ENCODE data around the gene OLFML1. TPM values are rescaled to one million over a fixed set of nuclear protein-coding genes. Genes with fewer than 3 reads are reported as not detected.
A peak's percentile ranks its signal among the peaks of the same experiment; 100 is the strongest.

The OLFML1 gene
- total and polyA plus RNA-seq, 2 of the 13 experiments (the other 11 are each of a cell fraction or from before 2014, with no cell fraction given) = 0.89 to 0.90 TPM

- TF ChIP-seq MYC (CRISPR knock-in tag; IDR thresholded peaks at IDR 0.05; ENCODE audit: borderline replicate concordance) = 0 out of 2 replicates have a peak, but pooled peaks have one; percentile 8
- TF ChIP-seq BORCS8-MEF2B (CRISPR knock-in tag; IDR thresholded peaks at IDR 0.05) = 0 out of 2 replicates have a peak, but pooled peaks have one; percentile 60
- TF ChIP-seq, protein P1, sequence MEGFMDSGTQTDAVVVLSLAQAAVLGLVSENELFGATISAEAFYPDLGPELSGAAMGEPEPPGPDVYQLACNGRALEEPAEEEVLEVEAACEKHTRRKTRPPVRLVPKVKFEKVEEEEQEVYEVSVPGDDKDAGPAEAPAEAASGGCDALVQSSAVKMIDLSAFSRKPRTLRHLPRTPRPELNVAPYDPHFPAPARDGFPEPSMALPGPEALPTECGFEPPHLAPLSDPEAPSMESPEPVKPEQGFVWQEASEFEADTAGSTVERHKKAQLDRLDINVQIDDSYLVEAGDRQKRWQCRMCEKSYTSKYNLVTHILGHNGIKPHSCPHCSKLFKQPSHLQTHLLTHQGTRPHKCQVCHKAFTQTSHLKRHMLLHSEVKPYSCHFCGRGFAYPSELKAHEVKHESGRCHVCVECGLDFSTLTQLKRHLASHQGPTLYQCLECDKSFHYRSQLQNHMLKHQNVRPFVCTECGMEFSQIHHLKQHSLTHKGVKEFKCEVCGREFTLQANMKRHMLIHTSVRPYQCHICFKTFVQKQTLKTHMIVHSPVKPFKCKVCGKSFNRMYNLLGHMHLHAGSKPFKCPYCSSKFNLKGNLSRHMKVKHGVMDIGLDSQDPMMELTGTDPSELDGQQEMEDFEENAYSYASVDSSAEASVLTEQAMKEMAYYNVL (CRISPR knock-in tag; IDR thresholded peaks at IDR 0.05; ENCODE audit: borderline replicate concordance) = no peak
- TF ChIP-seq, protein P2, sequence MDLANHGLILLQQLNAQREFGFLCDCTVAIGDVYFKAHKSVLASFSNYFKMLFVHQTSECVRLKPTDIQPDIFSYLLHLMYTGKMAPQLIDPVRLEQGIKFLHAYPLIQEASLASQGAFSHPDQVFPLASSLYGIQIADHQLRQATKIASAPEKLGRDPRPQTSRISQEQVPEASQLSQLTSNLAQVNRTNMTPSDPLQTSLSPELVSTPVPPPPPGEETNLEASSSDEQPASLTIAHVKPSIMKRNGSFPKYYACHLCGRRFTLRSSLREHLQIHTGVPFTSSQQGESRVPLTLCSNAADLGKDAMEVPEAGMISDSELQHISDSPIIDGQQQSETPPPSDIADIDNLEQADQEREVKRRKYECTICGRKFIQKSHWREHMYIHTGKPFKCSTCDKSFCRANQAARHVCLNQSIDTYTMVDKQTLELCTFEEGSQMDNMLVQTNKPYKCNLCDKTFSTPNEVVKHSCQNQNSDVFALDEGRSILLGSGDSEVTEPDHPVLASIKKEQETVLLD (CRISPR knock-in tag; IDR thresholded peaks at IDR 0.05; ENCODE audit: low read depth) = no peak
- TF ChIP-seq KMT2A (CRISPR knock-in tag; IDR thresholded peaks at IDR 0.05) = peak; percentile 57; the same call in 1 of the 2 replicates
- TF ChIP-seq KDM2A (CRISPR knock-in tag; IDR thresholded peaks at IDR 0.05; ENCODE audit: borderline replicate concordance, low read depth) = 0 out of 2 replicates have a peak, but pooled peaks have one; percentile 23
- TF ChIP-seq USF2 (IDR thresholded peaks at IDR 0.05; ENCODE audit: low read depth, low read length) = no peak
- peak; percentile 20; the same call in 1 of the 2 replicates for TF ChIP-seq USF2 (CRISPR knock-in tag; IDR thresholded peaks at IDR 0.05; ENCODE audit: borderline replicate concordance)
- TF ChIP-seq HBP1 (CRISPR knock-in tag; IDR thresholded peaks at IDR 0.05; ENCODE audit: low read depth) = 0 out of 2 replicates have a peak, but pooled peaks have one; percentile 19
- TF ChIP-seq PATZ1 (CRISPR knock-in tag; IDR thresholded peaks at IDR 0.05) = peak; percentile 6; the same call in 1 of the 2 replicates
- peak; percentile 69 for TF ChIP-seq NRL (CRISPR knock-in tag; IDR thresholded peaks at IDR 0.05; ENCODE audit: borderline replicate concordance)
- no peak for TF ChIP-seq RFX5 (IDR thresholded peaks at IDR 0.05; ENCODE audit: low read depth, low read length)
- 0 out of 2 replicates have a peak, but pooled peaks have one; percentile 54 for TF ChIP-seq IRX3 (CRISPR knock-in tag; IDR thresholded peaks at IDR 0.05; ENCODE audit: borderline replicate concordance, low read depth)
- TF ChIP-seq, protein P3, sequence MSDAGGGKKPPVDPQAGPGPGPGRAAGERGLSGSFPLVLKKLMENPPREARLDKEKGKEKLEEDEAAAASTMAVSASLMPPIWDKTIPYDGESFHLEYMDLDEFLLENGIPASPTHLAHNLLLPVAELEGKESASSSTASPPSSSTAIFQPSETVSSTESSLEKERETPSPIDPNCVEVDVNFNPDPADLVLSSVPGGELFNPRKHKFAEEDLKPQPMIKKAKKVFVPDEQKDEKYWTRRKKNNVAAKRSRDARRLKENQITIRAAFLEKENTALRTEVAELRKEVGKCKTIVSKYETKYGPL (CRISPR knock-in tag; IDR thresholded peaks at IDR 0.05) = no peak
- no peak for TF ChIP-seq CHD2 (IDR thresholded peaks at IDR 0.05; ENCODE audit: low read depth, low read length)
- no peak for TF ChIP-seq SRF (IDR thresholded peaks at IDR 0.05; ENCODE audit: low read depth, low read length)
These were observed 28.8 kb downstream of the OLFML1 start (continued) for GRCh38 chr11:7514099-7514591.

Data from HepG2 (cell line).